ENCODE results near the gene COLEC12.

DNA sequence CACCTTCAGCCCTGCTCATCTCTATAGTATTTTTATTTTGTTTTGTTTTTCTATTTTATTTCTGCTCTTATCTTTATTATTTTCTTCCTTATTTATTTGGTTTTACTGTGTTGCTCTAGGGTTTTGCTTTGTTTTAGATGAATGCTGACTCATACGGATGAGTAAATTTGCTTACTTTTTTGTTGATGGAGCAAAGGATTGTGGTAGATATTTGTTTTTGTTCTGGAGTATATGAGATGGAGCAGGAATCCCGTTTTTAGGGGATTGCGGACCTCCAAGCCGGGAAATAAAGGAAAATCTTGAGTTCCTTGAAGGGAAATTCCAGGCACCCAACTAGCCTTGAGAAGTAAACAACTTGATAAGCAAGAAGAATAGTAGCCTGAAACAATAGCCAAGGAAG lies 15.3 kb upstream of the COLEC12 start:
- TF ChIP-seq EZH2 (IDR thresholded peaks at IDR 0.05; ENCODE audit: insufficient read depth, low read length) (no peak), CTCF (IDR thresholded peaks at IDR 0.05; ENCODE audit: insufficient read depth, low read depth, low read length) (no peak)
